ENCODE data around the gene OSBP. TPM values are rescaled to one million over a fixed set of nuclear protein-coding genes. Genes with fewer than 3 reads are reported as not detected.

The OSBP gene
- total RNA-seq, 2 experiments from 2014 or later = 54.9 to 58.2 TPM

DNA sequence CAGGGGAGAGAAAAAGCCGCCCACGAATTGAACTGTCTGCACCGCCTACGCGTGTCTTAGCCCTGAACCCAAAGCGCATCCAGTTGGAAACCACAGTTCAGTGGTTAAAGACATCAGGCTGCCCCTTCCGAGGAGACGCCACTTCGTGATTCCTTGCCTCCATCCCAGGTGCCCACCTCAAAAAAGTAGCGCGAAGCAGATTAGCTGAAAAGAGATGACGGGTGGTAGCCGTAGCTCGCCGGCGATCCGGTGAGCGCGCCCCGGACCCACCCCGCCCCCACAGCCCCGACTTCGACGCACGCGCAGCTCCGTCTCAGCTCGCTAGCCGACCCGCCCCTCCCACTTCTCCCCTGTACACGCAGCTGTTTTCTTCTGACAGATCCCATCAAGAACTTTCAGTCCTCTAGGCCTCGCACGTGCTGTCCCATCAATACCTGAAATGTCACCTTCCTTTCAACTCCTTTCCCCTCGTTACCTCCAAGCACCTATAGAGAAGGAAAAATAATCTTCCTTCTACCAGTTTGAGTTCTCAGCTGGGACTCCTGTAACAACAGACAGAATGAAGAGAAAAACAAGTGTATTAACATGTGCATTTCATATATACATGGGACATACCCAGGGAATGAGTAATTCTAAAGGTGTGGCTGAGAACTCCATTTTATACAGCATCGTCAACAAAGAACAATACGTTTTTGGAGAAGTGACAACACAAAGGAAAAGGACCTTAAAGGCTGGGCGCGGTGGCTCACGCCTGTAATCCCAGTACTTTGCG, 54.7 kb downstream of the OSBP start:
- peak overlapping the region; percentile 97 for H3K4me3 Mint-ChIP-seq
- intact Hi-C loops (cut with DNase I, micrococcal nuclease) = loop anchor here (1.0 to 10.0 kb wide), 4 partner anchors 11 to 254 kb away; partner anchors contain the start of genes MRPL16 (in 1 of the 2) and PATL1 (in 1 of the 2)

GRCh38 chr11:59560290-59560701, 55.3 kb downstream of the OSBP start:
- H3K4me1 Mint-ChIP-seq (ENCODE audit: low read depth) = peaks cover 56% of the 10 kb centered on the region
- no peak for TF ChIP-seq CTCF (IDR thresholded peaks at IDR 0.05)
- Histone ChIP-seq H3K4me1 (ENCODE audit: insufficient read depth, low read length) (peaks cover 47% of the 10 kb centered on the region), H3K4me3 (ENCODE audit: low read length) (peak overlapping the region; percentile 92), H3K27me3 (ENCODE audit: control insufficient read depth in 1 of 2, insufficient read depth in 2 of 2, low read length in 2 of 2) (no peaks in the 10 kb centered on the region), H3K36me3 (ENCODE audit: insufficient read depth, low read length) (no peaks in the 10 kb centered on the region), H3K27ac (ENCODE audit: low read depth in 1 of 2, low read length in 2 of 2) (peak overlapping the region; percentile 71 to 73), H3K9me3 (ENCODE audit: control insufficient read depth in 1 of 2, insufficient read depth in 1 of 2, low read length in 2 of 2) (no peaks in the 10 kb centered on the region)
- intact Hi-C loops (cut with DNase I, micrococcal nuclease) = loop anchor here (1.0 to 10.0 kb wide), 4 partner anchors 10 to 255 kb away; partner anchors contain the start of genes MRPL16 (in 1 of the 2) and PATL1 (in 1 of the 2)
- H3K27ac Mint-ChIP-seq = peak overlapping the region; percentile 92
- H3K9me3 Mint-ChIP-seq = no peaks in the 10 kb centered on the region
- peaks cover 10% of the 10 kb centered on the region for H3K27me3 Mint-ChIP-seq
- ATAC-seq (ENCODE audit: poor library complexity) (peak; percentile 53), DNase-seq (peak in 13 of 14 experiments; percentile 36 to 90 (median 65))
- peak overlapping the region; percentile 97 for H3K4me3 Mint-ChIP-seq
- CTCF ChIA-PET = interaction anchor here (2.2 to 3.5 kb wide), 2 partner anchors 10 to 23 kb away, joined by 5 to 19 read pairs; no protein-coding TSS in a partner anchor
- peaks cover 17% of the 10 kb centered on the region for H3K36me3 Mint-ChIP-seq (ENCODE audit: low read depth)
- POLR2A ChIA-PET = interaction anchor here (0.9 to 4.6 kb wide), 8 partner anchors 10 to 109 kb away, joined by 3 to 79 read pairs (median 5); partner anchors contain the start of genes OSBP and PATL1

More for the DNA sequence above, 54.7 kb downstream of the OSBP start:
- POLR2A ChIA-PET = interaction anchor here (0.7 to 4.6 kb wide), 9 partner anchors 10 to 1894 kb away, joined by 3 to 79 read pairs (median 5); partner anchors contain the start of genes OSBP and PATL1
- Histone ChIP-seq H3K9me3 (ENCODE audit: control insufficient read depth in 1 of 2, insufficient read depth in 1 of 2, low read length in 2 of 2) (no peaks in the 10 kb centered on the region), H3K27ac (ENCODE audit: low read depth in 1 of 2, low read length in 2 of 2) (peak overlapping the region; percentile 71 to 73), H3K4me3 (ENCODE audit: low read length) (peak overlapping the region; percentile 92), H3K27me3 (ENCODE audit: control insufficient read depth in 1 of 2, insufficient read depth in 2 of 2, low read length in 2 of 2) (no peaks in the 10 kb centered on the region), H3K36me3 (ENCODE audit: insufficient read depth, low read length) (no peaks in the 10 kb centered on the region), H3K4me1 (ENCODE audit: insufficient read depth, low read length) (peaks cover 45% of the 10 kb centered on the region)
- no peak for TF ChIP-seq CTCF (IDR thresholded peaks at IDR 0.05)
- Mint-ChIP-seq H3K27ac (peak overlapping the region; percentile 92), H3K36me3 (ENCODE audit: low read depth) (peaks cover 17% of the 10 kb centered on the region), H3K4me1 (ENCODE audit: low read depth) (peaks cover 50% of the 10 kb centered on the region), H3K27me3 (peaks cover 10% of the 10 kb centered on the region), H3K9me3 (no peaks in the 10 kb centered on the region)
- CTCF ChIA-PET = interaction anchor here (2.2 to 3.5 kb wide), 2 partner anchors 11 to 23 kb away, joined by 5 to 19 read pairs; no protein-coding TSS in a partner anchor
- ATAC-seq (ENCODE audit: poor library complexity) (peak; percentile 71), DNase-seq (peak; percentile 70 to 92 (median 80))

- Histone ChIP-seq H3K36me3 (ENCODE audit: insufficient read depth, low read length) (no peaks in the 10 kb centered on the region), H3K9me3 (ENCODE audit: control insufficient read depth in 1 of 2, insufficient read depth in 1 of 2, low read length in 2 of 2) (no peaks in the 10 kb centered on the region), H3K27ac (ENCODE audit: low read depth in 1 of 2, low read length in 2 of 2) (peak overlapping the region in 1 of 2 donors; percentile 71), H3K27me3 (ENCODE audit: control insufficient read depth in 1 of 2, insufficient read depth in 2 of 2, low read length in 2 of 2) (no peaks in the 10 kb centered on the region), H3K4me1 (ENCODE audit: insufficient read depth, low read length) (peaks cover 47% of the 10 kb centered on the region), H3K4me3 (ENCODE audit: low read length) (peak overlapping the region; percentile 92)
- ATAC-seq (ENCODE audit: poor library complexity) = no peak
- ChIA-PET POLR2A (interaction anchor here (1.0 to 4.6 kb wide), 6 partner anchors 9 to 109 kb away, joined by 3 to 79 read pairs (median 10); partner anchors contain the start of genes OSBP and PATL1), CTCF (interaction anchor here (1.3 to 3.5 kb wide), 2 partner anchors 10 to 23 kb away, joined by 3 to 19 read pairs; no protein-coding TSS in a partner anchor)
- H3K4me3 Mint-ChIP-seq = peak overlapping the region; percentile 97
- intact Hi-C loops (cut with DNase I, micrococcal nuclease) = loop anchor here (1.0 to 10.0 kb wide), 6 partner anchors 10 to 385 kb away; partner anchors contain the start of genes MRPL16 (in 2 of the 2), DTX4 (in 1 of the 2) and PATL1 (in 1 of the 2)
- H3K27ac Mint-ChIP-seq = peak overlapping the region; percentile 92
- no peak for TF ChIP-seq CTCF (IDR thresholded peaks at IDR 0.05)
- H3K27me3 Mint-ChIP-seq = peaks cover 10% of the 10 kb centered on the region
- peaks cover 55% of the 10 kb centered on the region for H3K4me1 Mint-ChIP-seq (ENCODE audit: low read depth)
- H3K9me3 Mint-ChIP-seq = no peaks in the 10 kb centered on the region
- peaks cover 17% of the 10 kb centered on the region for H3K36me3 Mint-ChIP-seq (ENCODE audit: low read depth)
- DNase-seq = no peak
Measured at GRCh38 chr11:59559886-59560285, 55.7 kb downstream of the OSBP start.
